GM18498 (cell line): ENCODE results near the gene CTLA4.
A peak's percentile ranks its signal among the peaks of the same experiment; 100 is the strongest.

ENCODE experiments used
- ATAC-seq: cut with Tn5 transposase; IDR thresholded peaks from one replicate; pipeline ENCODE4 v1.9.1; 2021; ENCODE audit warnings: mild to moderate bottlenecking, moderate library complexity; ENCODE audit not compliant: unreplicated experiment

CTLA4 gene

DNA sequence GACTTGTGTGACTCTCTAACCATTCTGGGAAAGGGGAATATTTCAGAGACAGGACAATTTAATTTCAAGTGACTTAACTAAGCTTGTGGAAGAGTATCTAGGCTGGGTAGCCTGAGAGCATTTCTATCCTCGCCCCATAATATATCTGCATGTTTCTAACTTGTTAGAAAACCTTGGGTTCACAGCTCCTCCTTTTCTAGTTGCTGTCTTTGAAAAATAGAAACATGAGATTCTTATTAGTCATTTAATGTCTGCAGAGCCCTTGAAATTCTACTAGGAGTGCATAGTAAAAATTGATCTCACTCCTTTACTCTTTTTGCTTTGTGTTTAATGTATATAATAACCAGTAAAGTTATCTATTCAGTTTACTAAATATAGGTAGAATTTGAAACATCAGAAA, 22.4 kb downstream of the CTLA4 start:
- ATAC-seq = no peak

DNA sequence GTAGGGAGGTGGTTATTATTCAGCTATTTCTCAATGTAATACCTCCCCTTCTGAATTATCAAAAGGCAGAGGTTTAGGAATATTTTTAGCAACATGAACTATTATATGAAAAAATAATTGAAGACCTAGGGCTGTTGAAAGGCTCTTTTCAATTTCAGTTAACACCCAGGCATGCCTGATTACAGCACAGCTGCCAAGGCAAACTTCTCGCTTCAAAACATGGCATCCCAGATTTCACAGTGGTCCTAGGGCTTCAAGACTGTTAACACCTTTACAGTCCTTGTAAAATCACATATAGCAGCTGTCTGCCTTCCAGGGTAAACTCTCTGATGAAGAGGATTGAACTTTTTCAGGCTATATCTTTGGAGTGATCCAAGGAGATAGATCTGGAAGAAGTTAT, 23.2 kb downstream of the CTLA4 start:
- no peak for ATAC-seq

DNA sequence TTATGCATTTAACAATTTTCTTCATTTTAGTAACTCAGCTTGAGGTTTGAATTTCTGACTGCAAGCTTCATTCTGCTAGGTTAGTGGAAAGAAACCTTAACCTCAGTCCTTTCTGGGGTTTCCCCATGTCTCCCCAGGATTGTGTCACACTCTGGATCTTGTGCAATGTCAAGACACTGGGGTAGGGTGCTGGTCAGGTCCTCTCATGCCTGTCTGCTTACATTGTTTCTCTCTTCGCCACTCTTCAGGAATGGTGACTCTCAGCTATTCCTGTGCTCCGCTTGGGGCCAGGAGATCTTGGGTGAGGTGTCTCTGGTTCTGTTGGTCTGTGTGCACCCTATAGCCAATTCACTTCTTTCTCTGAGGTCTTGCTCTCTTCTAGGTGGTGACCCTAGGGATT, 23.9 kb downstream of the CTLA4 start:
- no peak for ATAC-seq

DNA sequence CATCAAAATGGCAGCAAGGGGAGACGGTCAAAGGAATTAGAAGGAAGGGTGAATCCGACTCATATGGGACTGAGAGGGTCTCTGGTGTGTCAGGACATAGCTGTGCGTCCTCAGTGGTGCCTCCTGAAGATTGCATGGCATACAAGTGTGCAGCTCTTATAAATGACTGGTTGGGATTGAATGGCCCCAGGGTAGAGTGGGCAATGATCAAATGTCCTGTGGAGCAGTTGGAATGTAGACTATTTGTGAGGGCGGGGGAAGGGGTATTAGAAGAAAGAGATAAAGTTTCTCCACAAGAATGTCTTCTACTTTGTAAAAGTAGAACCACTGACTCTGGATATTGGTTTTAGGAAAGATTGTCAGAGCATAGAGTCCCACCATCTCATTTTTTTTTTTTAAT, 24.6 kb downstream of the CTLA4 start:
- no peak for ATAC-seq

DNA sequence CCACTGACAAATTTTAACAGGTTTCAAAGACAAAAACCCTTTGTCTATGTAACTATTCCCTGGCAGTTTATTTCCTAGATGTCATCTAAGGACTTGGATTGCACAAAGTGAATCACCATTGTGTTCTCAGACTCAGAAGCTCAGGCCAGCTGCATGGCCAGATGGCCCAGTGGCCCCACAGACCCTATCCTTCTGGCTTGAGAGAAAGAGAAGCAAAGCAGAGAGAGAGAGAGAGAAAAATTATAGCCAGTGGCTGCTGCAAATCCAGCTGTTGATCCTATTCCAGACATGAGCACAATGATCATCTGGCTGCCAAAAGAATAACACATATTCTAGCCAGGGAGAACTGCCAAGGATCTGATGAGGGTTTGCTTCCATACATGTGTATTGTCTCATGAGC, 25.8 kb downstream of the CTLA4 start:
- ATAC-seq = no peak

DNA sequence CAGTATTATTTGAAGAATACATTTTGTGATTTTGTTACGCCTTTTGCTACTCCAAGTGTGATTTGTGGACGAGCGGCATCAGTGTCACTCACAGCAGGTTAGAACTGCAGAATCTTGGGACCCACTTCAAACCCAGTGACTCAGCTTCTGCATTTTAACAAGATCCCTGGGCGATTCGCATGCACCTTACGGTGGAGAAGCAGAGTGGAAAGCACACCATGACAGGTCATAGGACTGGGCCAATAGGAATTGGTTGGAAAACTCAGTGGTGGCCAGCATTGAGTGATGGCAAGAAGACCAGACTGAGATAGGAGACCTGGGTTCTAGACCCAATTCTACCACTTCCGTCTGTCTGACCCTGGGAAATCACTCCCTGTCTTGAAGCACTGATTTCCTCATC, 26.3 kb downstream of the CTLA4 start:
- ATAC-seq = no peak

DNA sequence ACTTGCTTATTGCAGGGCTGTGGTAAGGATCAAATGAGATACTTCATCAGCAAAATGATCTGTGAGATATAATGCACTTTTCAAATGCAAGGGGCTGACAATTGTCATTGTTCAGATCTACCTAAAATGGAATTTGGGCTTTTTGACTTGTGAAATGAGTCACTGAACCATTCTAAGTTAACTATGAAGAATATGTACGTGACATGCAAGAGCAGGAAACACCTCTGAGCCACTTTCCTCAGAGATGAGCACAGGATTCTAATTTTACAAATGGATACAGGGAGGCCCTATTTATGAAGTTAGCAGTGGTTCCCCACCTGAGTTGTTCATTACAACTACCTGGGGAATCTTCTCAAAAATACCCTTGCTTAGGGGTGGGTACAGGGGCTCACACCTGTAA, 26.7 kb downstream of the CTLA4 start:
- no peak for ATAC-seq

DNA sequence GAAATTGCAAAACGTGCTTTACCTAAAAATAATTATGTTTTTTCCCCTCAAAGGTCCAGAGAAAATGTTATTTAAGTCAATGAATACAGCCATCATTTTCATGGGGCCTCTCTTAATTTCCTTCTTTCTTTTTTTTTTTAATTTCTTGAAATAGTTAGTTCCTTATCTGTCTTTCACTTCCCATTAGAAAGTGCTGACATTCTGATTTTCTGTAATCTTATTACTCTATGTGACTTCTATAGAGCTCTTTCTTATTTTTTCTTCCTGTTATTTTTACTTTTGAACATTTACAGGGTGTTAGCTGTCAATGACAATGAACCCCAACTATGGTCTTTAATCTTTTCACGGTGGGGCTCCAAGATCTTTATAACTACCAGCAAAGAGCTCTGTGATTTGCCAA, 30.0 kb downstream of the CTLA4 start:
- no peak for ATAC-seq

DNA sequence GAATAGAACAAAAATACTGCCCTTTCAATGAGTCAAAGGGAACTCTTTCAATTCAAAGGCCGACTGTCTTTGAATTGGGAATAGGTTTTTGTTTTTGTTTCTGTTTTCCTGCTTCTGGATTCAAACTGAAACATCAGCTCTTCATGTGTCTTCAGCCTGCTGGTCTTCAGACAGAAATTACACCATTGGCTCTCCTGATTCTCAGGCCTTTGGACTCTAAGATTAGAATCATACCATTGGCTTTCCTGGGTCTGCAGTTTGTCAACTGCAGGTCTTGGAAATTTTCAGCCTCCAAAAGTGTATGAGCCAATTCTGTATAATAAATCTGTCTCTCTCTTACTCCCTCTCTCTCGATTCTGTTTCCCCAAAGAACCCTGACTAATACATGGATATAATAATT, 31.1 kb downstream of the CTLA4 start:
- no peak for ATAC-seq

DNA sequence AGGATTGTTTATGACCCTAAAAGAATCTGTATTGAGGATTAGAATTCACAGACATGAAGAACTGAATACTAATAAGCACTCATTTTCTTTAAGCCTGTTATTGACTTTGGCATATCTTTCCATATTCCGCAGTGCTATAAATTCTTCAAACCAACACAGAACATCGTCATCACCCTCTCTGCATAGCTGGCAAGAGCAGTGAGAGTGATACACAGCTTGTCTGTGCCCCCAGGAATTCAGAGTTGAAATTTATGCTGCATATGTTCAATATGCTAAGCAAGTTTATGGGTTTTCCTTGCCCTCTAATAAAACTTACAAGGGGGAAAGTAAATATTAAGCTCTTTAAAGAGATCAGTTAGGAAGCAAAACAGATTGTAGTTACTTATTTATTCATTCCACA, 32.7 kb downstream of the CTLA4 start:
- no peak for ATAC-seq

DNA sequence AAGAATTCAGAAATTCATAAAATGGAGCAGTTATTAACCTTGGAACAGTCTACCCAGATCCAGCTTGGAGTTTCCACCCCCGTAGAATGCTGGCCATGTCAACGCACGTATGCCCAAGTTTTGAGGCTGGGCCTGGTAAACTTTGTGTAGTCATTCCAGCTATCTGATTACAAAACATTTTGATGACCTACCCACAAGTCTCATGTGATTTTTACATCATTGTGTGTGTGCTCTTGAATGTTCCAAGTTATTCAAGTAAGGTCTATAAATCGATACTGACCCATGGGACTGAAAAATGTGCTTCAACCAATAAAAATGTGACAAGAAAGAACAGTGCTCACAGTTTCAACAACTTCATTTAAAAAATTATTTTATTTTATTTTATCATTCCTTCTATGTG, 36.5 kb downstream of the CTLA4 start:
- ATAC-seq = no peak

DNA sequence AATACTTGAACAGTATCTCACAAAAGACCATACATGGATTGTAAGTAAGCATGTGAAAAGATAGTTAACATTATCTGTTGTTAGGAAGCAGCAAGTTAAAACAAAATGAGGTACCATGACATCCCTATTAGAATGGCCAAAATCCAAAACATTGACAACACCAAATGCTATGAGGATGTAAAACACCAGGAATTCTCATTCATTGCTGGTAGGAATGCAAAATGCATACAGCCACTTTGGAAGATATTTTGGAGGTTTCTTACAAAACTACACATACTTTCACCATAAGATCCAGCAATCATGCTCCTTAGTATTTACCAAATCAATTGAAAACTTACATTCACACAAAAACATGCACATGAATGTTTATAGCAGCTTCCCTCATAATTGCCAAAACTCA, 38.1 kb downstream of the CTLA4 start:
- ATAC-seq = no peak

DNA sequence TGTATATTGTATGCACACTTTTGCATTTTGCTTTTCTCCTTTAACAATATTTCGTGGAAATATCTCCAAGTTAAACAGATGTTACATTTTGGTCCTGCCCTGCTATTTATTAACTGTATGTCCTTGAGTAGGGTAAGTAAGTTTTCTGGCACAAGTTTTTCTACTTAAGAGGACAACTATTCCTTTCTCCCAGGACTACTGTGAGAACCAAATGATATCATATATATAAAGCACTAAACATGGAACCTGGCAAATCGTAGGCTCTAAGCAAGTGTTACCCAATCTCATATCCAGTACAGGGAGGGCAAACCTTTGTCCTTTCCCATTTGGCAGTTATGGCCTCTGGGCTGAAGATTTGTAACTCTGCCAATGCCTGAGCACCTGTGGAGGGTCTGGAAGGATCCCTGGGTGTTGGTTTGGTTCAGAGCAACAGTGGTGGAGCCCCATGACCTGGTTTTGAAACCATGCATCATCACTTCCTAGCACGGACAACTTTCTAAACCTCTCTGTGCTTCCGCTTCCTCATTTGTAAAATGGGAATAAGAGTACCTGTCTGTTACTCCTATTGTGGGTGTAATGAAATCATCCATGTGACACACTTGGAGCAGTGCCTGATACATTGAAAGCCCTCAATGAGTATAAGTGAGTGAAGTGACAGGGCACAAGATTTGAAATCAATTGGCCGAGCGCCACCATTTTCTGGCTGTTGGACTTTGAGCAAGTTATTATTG, 40.7 kb downstream of the CTLA4 start:
- no peak for ATAC-seq

DNA sequence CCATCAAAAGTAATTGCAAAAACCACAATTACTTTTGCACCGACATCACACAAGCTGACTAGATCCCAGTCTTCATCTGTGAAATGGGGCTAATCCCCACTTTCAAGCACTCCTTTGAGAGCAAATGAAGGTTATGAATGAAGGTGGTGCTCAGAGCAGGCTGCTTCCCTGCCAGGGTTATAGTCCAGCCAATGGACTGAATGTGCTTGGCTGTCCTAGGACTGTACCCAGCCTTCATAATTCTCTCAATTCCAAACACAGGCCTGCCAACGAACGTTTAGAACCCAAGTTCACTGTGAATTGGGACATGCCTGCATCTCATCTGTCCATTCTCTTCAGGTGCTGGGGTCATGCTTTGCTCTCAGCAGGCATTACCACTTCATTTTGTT, 41.2 kb downstream of the CTLA4 start:
- ATAC-seq = no peak

DNA sequence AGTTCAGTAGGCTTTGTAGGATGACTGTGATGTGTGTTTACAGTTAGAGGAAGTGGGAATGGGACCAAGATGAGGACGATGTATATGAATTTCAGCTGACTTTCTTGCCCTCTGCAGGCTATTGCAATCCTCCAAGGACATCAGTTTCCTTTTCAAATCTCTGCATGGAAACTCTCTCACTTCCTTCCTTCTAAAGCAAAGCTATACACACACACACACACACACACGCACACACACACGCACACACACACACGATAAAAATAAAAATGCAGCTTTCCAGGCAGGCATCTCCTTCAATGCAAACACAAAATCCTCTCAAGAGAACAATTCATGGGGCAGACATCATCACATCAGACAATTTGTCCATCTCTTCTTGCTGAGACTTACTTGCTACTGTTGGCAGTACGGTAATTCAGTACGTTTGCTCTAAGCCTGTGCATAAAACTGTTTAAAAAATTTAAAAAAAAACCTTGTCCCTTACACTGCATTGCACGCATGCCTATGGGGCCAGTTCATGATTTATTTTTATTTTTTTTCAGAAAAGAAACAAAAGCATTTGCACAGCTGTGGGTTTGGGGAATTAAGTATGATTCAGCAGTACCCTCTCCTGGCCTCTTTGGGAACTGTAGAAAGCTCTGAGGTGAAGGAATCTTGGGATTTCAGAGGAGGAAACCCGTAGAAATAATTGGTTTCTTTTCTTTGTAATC, 41.8 kb downstream of the CTLA4 start:
- no peak for ATAC-seq

DNA sequence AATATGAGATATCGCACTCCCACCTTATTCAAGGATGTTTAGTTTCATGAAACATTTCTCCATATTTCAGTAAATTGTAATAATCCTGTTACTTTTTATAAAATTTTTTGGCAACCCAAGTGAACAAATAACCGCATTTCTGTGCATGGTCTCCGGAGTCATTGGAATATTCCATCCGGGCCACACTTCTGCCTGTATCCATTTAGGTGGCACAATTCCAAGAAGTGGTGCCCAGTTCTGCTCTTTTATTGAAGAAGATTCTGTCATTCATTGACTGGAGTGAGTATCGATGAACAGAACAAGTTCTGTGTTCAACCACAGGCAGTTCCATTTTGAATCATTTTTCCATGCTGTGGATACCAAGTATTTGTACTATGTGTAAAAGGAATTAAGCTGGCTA, 42.4 kb downstream of the CTLA4 start:
- ATAC-seq = no peak

DNA sequence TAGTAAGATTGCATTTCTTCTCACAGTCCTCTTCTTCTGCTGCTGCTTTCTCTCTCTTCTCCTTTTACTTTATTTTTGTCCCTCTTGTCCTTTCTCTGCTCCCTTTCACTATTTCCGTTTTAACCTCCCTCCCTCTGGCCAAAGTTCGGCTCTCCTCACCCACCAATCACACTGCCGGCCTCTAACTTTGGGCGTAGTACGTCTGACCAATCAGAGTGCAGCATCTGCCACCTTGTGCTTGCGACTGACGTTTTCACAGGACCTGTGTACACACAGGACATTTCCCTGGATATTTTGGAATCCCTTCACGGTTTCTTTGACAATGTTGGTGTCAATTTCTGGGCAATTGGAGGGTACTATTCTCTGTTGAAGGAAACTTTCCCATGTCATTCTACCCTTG, 46.4 kb downstream of the CTLA4 start:
- ATAC-seq = no peak

DNA sequence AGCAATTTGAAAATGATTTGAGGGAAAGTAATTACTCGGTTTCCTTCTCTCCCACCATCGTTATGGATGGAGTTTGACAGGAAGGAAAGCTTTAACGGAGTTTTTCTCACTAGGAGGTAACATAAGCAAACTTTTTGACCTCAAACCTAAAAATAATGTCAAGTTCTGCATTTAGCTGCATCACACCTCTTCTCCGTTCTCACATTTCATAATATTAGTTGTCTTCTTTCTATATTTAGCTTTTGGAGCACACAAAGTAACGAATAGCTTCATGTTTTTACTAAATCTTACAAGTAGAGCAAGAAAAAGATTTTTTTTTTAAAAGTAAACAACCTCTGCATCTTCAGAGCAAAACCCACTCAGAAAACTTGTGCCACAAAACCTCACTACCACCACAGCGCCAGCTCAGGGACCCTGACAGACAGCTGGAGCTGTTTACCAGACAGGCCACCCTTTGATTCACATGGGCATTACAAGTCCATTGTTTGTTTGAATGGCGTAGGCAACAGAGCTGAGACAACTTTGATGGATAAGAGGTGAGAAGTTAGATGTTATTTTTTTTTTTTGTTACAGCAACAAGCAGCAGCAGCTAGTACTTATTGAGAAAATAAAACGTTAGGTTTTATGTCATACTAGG, 47.1 kb downstream of the CTLA4 start:
- ATAC-seq = peak; percentile 59

DNA sequence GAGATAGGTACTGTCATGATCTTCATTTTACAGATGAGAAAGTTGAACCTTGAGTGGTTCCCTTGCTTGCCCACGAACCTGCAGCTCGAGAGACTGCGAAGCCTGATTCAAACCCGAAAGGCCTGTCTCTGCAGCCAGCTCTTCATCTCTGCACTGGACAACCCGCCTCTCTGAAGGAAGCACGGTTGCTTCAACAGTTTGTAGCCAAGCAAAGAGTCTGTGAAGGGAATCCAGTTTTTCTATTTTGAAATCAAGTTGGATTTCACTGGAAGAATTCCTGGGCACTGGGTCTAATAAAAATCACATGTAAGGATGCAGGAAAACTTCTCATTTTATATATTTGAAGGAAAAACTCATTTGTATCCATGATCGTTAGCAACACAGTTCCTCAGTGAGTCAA, 47.7 kb downstream of the CTLA4 start:
- ATAC-seq = no peak

DNA sequence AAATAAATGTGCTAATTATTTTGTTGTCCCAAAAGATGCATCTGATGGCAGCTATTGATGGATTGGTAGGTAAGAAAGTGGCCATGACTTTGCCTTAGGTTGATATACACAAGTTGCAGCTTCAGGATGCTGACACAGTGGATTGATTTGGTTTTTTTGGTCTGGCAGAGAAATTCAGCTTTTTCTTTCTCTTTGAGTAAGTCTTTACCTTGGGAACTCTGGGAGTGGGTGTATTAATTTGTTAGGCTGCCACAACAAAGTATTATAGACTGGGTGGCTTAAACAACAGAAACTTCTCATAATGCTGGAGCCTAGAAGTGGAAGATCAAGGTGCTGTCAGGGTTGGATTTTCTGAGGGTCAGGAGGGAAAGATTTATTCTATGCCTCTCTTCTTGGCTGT, 49.2 kb downstream of the CTLA4 start:
- ATAC-seq = no peak

DNA sequence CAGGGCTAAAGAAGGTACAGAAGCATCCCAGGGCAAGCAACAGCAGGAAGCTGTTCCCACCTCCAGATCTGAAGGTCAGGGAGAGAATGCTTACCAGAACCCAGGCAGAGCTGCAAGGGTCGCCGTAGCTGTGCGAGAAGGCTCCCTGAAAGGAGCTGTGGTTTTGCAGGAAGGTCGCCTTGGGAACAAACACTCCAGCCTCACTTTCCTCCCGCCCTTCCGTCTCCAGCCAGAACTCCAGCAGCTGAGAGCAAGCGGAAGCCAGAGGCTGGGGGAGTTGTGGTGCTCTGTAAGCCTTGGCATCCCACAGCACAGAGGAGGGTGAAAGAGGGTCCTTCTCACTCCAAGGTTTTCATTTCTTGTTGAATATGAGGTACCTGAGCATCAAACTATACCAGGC, 50.7 kb downstream of the CTLA4 start:
- ATAC-seq = no peak

DNA sequence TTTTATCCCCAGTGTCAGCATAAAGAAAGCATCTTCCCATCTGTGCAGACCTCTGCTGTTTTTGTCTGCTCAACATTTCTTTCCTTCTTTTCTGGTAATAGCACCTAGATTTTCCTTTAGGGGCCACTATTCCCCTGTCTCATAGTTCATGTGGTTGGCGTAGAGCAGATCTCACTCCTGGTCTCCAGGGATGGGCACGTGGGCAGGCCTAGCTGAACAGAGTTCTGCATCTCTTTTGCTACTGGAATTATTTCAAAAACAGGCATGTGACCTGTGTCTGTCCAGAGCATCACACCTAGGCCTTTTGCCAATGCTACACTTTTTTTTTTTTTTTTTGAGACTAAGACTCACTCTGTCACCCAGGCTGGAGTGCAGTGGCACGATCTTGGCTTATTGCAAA, 51.3 kb downstream of the CTLA4 start:
- ATAC-seq = no peak
